GM21825 (cell line): ENCODE results near the gene DENND5A.
"Not testable (repeated sequence)": the region's sequence is repeated elsewhere in the genome, so short reads cannot be mapped to it uniquely, and the experiment has no call there.

Experiments used
- ATAC-seq: cut with Tn5 transposase; IDR thresholded peaks from one replicate; pipeline ENCODE4 v1.9.1; 2021; ENCODE audit warnings: mild to moderate bottlenecking, moderate library complexity; ENCODE audit not compliant: unreplicated experiment

DENND5A gene

GRCh38 chr11:9179141-9179540 lies 86.0 kb downstream of the DENND5A start:
- no peak for ATAC-seq

- no peak for ATAC-seq
Measured at GRCh38 chr11:9178716-9179115, 86.4 kb downstream of the DENND5A start.

GRCh38 chr11:9177438-9178091 lies 87.6 kb downstream of the DENND5A start:
- ATAC-seq: no peak

GRCh38 chr11:9176550-9176949 lies 88.6 kb downstream of the DENND5A start:
- ATAC-seq: no peak

- ATAC-seq: no peak
Measured at GRCh38 chr11:9176136-9176535, 89.0 kb downstream of the DENND5A start.

GRCh38 chr11:9172389-9172788 lies 92.8 kb downstream of the DENND5A start:
- ATAC-seq: no peak

GRCh38 chr11:9170450-9170849 lies 94.7 kb downstream of the DENND5A start:
- ATAC-seq: no peak

- no peak for ATAC-seq
Measured at GRCh38 chr11:9169595-9170295, 95.4 kb downstream of the DENND5A start.

- not testable (repeated sequence) for ATAC-seq
Measured at GRCh38 chr11:9161991-9162390, 103.2 kb downstream of the DENND5A start.

- no peak for ATAC-seq
Measured at GRCh38 chr11:9160166-9160565, 105.0 kb downstream of the DENND5A start.

- ATAC-seq: no peak
Measured at GRCh38 chr11:9158898-9159391, 106.2 kb downstream of the DENND5A start.

- ATAC-seq: no peak
Measured at GRCh38 chr11:9155930-9156329, 109.2 kb downstream of the DENND5A start.

- ATAC-seq: no peak
Measured at GRCh38 chr11:9153651-9154050, 111.5 kb downstream of the DENND5A start.

GRCh38 chr11:9151631-9152030 lies 113.5 kb downstream of the DENND5A start:
- no peak for ATAC-seq

- no peak for ATAC-seq
Measured at GRCh38 chr11:9150926-9151325, 114.2 kb downstream of the DENND5A start.

GRCh38 chr11:9150501-9150900 lies 114.6 kb downstream of the DENND5A start:
- no peak for ATAC-seq

- no peak for ATAC-seq
Measured at GRCh38 chr11:9148727-9149126, 116.4 kb downstream of the DENND5A start.

- no peak for ATAC-seq
Measured at GRCh38 chr11:9148035-9148434, 117.1 kb downstream of the DENND5A start.

- ATAC-seq: no peak
Measured at GRCh38 chr11:9146477-9146876, 118.7 kb downstream of the DENND5A start.

GRCh38 chr11:9145283-9145682 lies 119.9 kb downstream of the DENND5A start:
- no peak for ATAC-seq

- no peak for ATAC-seq
Measured at GRCh38 chr11:9144828-9145227, 120.3 kb downstream of the DENND5A start.

- ATAC-seq: no peak
Measured at GRCh38 chr11:9143721-9144120, 121.4 kb downstream of the DENND5A start.
